SK-N-SH (cell line): Measurements from ENCODE around the gene MRPL24. TPM values are rescaled to one million over a fixed set of nuclear protein-coding genes. Genes with fewer than 3 reads are reported as not detected.
"Not testable (repeated sequence)": the region's sequence is repeated elsewhere in the genome, so short reads cannot be mapped to it uniquely, and the experiment has no call there.

ENCODE experiments used
- CTCF ChIA-PET: fragments of 300-600, 350-600 bp; formaldehyde crosslinking; extraction: SDS; loops from one replicate; lab custom pipeline; 2021; lab: Yijun Ruan, JAX
- POLR2A ChIA-PET: fragments of 350-600 bp; sonication (Branson Sonifier 250); formaldehyde crosslinking; extraction: SDS; loops from one replicate; lab custom pipeline; 2020; ENCODE audit warnings: antibody characterized with exemption, inconsistent platforms; lab: Yijun Ruan, JAX
- DNase-seq: peaks from one replicate; pipeline ENCODE4 v3.0.0; 2012
- H2AFZ ChIP-seq: fragments of 200-600 bp; sonication (generic); 2 replicates; pipeline ENCODE4 v1.8.1; 2016; ENCODE audit warnings: antibody characterized with exemption, mild to moderate bottlenecking, low read depth
- H3F3A ChIP-seq: fragments of 200-600 bp; sonication (generic); replicated peaks from 2 replicates; pipeline ENCODE3; 2016; ENCODE audit warnings: antibody characterized with exemption, mild to moderate bottlenecking; ENCODE audit not compliant: insufficient read depth
- H3K27ac ChIP-seq, 2 experiments: fragments of 200-500 bp in 1 of 2; fragments of 200-600 bp in 1 of 2; sonication (Bioruptor generic) in 1 of 2; sonication (generic), shearing (Covaris generic) in 1 of 2; 2 replicates each; pipeline versions ENCODE4 v1.5.1 to v1.6.1; 2014 to 2016; ENCODE audit warnings: low read depth in 2 of 2, inconsistent platforms in 1 of 2, low read length in 1 of 2, mild to moderate bottlenecking in 1 of 2, mixed read lengths in 1 of 2
- H3K27me3 ChIP-seq: fragments of 200-600 bp; sonication (generic), shearing (Covaris generic); 2 replicates; pipeline ENCODE4 v1.6.1; 2016; ENCODE audit warnings: mixed run types; ENCODE audit not compliant: insufficient read depth
- H3K36me3 ChIP-seq, 2 experiments: fragments of 200-500 bp in 1 of 2; fragments of 200-600 bp in 1 of 2; sonication (Bioruptor generic) in 1 of 2; sonication (generic) in 1 of 2; replicated peaks in 1 of 2; 2 replicates each; pipeline versions ENCODE3 to v1.5.1; 2014 to 2016; ENCODE audit warnings: low read length in 1 of 2, mild to moderate bottlenecking in 1 of 2; ENCODE audit not compliant: insufficient read depth in 2 of 2, control insufficient read depth in 1 of 2
- H3K4me1 ChIP-seq, 2 experiments: fragments of 200-500 bp in 1 of 2; fragments of 200-600 bp in 1 of 2; sonication (Bioruptor generic) in 1 of 2; sonication (generic), shearing (Covaris generic) in 1 of 2; 2 replicates each; pipeline versions ENCODE4 v1.5.1 to v1.6.1; 2014 to 2016; ENCODE audit warnings: low read depth in 1 of 2, low read length in 1 of 2, mixed run types in 1 of 2; ENCODE audit not compliant: insufficient read depth in 2 of 2, control insufficient read depth in 1 of 2
- H3K4me2 ChIP-seq: fragments of 200-600 bp; sonication (generic), shearing (Covaris generic); 2 replicates; pipeline ENCODE4 v1.6.1; 2017; ENCODE audit warnings: mixed run types
- H3K4me3 ChIP-seq, 2 experiments: fragments of 200-500 bp in 1 of 2; fragments of 200-600 bp in 1 of 2; sonication (Bioruptor generic) in 1 of 2; sonication (generic), shearing (Covaris generic) in 1 of 2; 2 replicates each; pipeline versions ENCODE4 v1.5.1 to v1.8.1; 2014 to 2016; ENCODE audit warnings: low read depth in 2 of 2, inconsistent platforms in 1 of 2, low read length in 1 of 2, mild to moderate bottlenecking in 1 of 2, mixed read lengths in 1 of 2, moderate library complexity in 1 of 2
- H3K79me2 ChIP-seq: fragments of 200-600 bp; sonication (generic); 2 replicates; pipeline ENCODE4 v1.8.1; 2017; ENCODE audit warnings: mild to moderate bottlenecking; ENCODE audit not compliant: insufficient read depth
- H3K9ac ChIP-seq: fragments of 200-600 bp; sonication (generic); 2 replicates; pipeline ENCODE4 v1.6.1; 2017; ENCODE audit warnings: mixed run types
- H3K9me2 ChIP-seq: fragments of 200-600 bp; sonication (generic); 2 replicates; pipeline ENCODE4 v1.6.1; 2017; ENCODE audit warnings: mixed run types
- H3K9me3 ChIP-seq: fragments of 200-600 bp; sonication (generic); 2 replicates; pipeline ENCODE4 v1.6.1; 2017; ENCODE audit warnings: mixed run types, mild to moderate bottlenecking, moderate library complexity
- H4K20me1 ChIP-seq: fragments of 200-600 bp; sonication (generic); 2 replicates; pipeline ENCODE4 v1.6.1; 2017; ENCODE audit warnings: mild to moderate bottlenecking, mixed run types; ENCODE audit not compliant: insufficient read depth
- EZH2phosphoT487 ChIP-seq: fragments of 200-600 bp; sonication (generic); IDR thresholded peaks from 2 replicates; pipeline ENCODE4 v1.6.1; 2017; ENCODE audit warnings: low read depth, mixed run types, mild to moderate bottlenecking, antibody characterized with exemption, moderate library complexity, borderline replicate concordance
- FOXM1 ChIP-seq: IDR thresholded peaks from 2 replicates; pipeline ENCODE4 v1.4.0; 2012; ENCODE audit warnings: low read depth, mild to moderate bottlenecking
- GABPA ChIP-seq: IDR thresholded peaks from 2 replicates; pipeline ENCODE4 v1.4.0; 2012; ENCODE audit warnings: low read depth, mild to moderate bottlenecking
- MEF2A ChIP-seq: IDR thresholded peaks from 2 replicates; pipeline ENCODE4 v1.4.0; 2012; ENCODE audit warnings: low read depth, borderline replicate concordance
- NRF1 ChIP-seq: IDR thresholded peaks from 2 replicates; pipeline ENCODE4 v1.6.1; 2012; ENCODE audit warnings: low read depth, mild to moderate bottlenecking, low read length
- POLR2AphosphoS5 ChIP-seq: IDR thresholded peaks from 2 replicates; pipeline ENCODE4 v1.6.1; 2012; ENCODE audit warnings: low read depth, low read length
- RAD21 ChIP-seq: IDR thresholded peaks from 2 replicates; pipeline ENCODE4 v1.6.1; 2012; ENCODE audit warnings: mild to moderate bottlenecking, low read length
- RCOR1 ChIP-seq: fragments of 150-350 bp; IDR thresholded peaks from 2 replicates; pipeline ENCODE4 v1.6.1; 2017; ENCODE audit warnings: antibody characterized with exemption, low read length
- RXRA ChIP-seq: IDR thresholded peaks from 2 replicates; pipeline ENCODE4 v1.4.0; 2012; ENCODE audit warnings: low read depth, mild to moderate bottlenecking, borderline replicate concordance
- YY1 ChIP-seq: IDR thresholded peaks from 2 replicates; pipeline ENCODE4 v1.4.0; 2012; ENCODE audit warnings: low read depth, mild to moderate bottlenecking
- WGBS: methylation state at CpG from one replicate; pipeline ENCODE4 v1.1.6; 2017; ENCODE audit warnings: low lambda C conversion rate; 5-methylcytosine and 5-hydroxymethylcytosine counted together
- polyA plus RNA-seq, 3 experiments: library from polyadenylated mRNA; depleted of rRNA; stranded (reverse); fragments of >200 nt; gene quantifications; 2 replicates each; pipeline ENCODE4 v1.2.3, GENCODE V29; 2012
- TF ChIP-seq, protein P1 (sequence below): fragments of 150-350 bp; IDR thresholded peaks from 2 replicates; pipeline ENCODE4 v1.6.1; 2017; ENCODE audit warnings: antibody characterized with exemption, low read length, low read depth, borderline replicate concordance
- TF ChIP-seq, protein P2 (sequence below): IDR thresholded peaks from 2 replicates; pipeline ENCODE4 v1.4.0; 2012; ENCODE audit warnings: low read depth, borderline replicate concordance

Gene MRPL24
- polyA plus RNA-seq, 1 of the 3 experiments (the other 2 are of a cell fraction): 149 TPM

DNA sequence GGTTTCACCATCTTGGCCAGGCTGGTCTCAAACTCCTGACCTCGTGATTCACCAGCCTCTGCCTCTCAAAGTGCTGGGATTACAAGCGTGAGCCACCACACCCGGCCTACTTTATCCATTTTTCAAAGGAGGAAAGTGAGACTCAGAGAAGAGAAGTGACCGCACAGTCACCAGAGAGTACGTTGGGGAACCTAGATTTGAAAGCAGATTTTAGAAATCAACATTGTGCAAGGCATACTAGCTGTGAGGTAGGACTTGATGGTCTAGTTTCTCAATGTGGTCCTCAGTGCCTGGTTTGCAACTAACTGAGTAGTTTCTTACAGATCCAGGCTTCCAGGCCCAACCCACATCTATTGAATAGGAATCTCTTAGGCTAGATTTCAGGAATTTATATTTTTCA, 24.8 kb upstream of the MRPL24 start:
- peak overlapping the region in 1 of 2 experiments; percentile 75; a peak in 2 of 4 replicates for H3K4me3 ChIP-seq

DNA sequence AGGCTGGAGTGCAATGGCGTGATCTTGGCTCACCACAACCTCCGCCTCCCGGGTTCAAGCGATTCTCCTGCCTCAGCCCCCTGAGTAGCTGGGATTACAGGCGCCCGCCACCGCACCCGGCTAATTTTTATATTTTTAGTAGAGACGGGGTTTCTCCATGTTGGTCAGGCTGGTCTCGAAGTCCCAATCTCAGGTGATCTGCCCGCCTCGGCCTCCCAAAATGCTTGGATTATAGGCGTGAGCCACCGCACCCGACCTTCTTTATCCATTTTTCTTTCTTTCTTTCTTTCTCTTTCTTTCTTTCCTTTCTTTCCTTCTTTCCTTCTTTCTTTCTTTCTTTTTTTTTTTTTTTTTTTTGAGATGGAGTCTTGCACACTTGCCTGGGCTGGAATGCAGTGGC, 24.2 kb upstream of the MRPL24 start:
- H3K4me3 ChIP-seq, H3K4me2 ChIP-seq, H3K9me2 ChIP-seq, H3K27me3 ChIP-seq, POLR2A ChIA-PET, H3K9ac ChIP-seq, H3F3A ChIP-seq, H3K36me3 ChIP-seq, H4K20me1 ChIP-seq, H3K27ac ChIP-seq, H3K9me3 ChIP-seq, DNase-seq, H2AFZ ChIP-seq: not testable (repeated sequence)
- CTCF ChIA-PET: interaction anchor here (3.9 to 9.5 kb wide), 2 partner anchors 76 to 95 kb away, joined by 21 to 64 read pairs; partner anchors contain the start of genes INSRR and NTRK1
- 99% methylated on average over 15 of the region's 15 CpGs for WGBS
- H3K4me1 ChIP-seq: peaks cover 14 to 15% of the 10 kb centered on the region in 2 experiments; a peak in 3 of 4 replicates
- peaks cover 40% of the 10 kb centered on the region for H3K79me2 ChIP-seq

More for the DNA sequence above, 24.8 kb upstream of the MRPL24 start:
- H3K4me2 ChIP-seq: peak overlapping the region; percentile 83
- H3K27ac ChIP-seq: peak overlapping the region in 1 of 2 experiments; percentile 88; a peak in 2 of 4 replicates
- peak overlapping the region; percentile 85 for H2AFZ ChIP-seq
- H3K9me3 ChIP-seq: no peaks in the 10 kb centered on the region
- ChIA-PET POLR2A (no interaction called here), CTCF (interaction anchor here (1.5 to 9.5 kb wide), 4 partner anchors 14 to 106 kb away, joined by 3 to 64 read pairs (median 14); partner anchors contain the start of genes HDGF, INSRR and NTRK1)
- no peaks in the 10 kb centered on the region for H3F3A ChIP-seq
- WGBS: 95% methylated on average over 5 of the region's 5 CpGs
- peaks cover 13 to 15% of the 10 kb centered on the region in 2 experiments; a peak in 3 of 4 replicates for H3K4me1 ChIP-seq
- peak overlapping the region; percentile 82 for H3K9ac ChIP-seq
- TF ChIP-seq GABPA: no peak
- TF ChIP-seq, protein P1, sequence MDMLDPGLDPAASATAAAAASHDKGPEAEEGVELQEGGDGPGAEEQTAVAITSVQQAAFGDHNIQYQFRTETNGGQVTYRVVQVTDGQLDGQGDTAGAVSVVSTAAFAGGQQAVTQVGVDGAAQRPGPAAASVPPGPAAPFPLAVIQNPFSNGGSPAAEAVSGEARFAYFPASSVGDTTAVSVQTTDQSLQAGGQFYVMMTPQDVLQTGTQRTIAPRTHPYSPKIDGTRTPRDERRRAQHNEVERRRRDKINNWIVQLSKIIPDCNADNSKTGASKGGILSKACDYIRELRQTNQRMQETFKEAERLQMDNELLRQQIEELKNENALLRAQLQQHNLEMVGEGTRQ: no peak
- no peak for TF ChIP-seq RXRA
- TF ChIP-seq, protein P2, sequence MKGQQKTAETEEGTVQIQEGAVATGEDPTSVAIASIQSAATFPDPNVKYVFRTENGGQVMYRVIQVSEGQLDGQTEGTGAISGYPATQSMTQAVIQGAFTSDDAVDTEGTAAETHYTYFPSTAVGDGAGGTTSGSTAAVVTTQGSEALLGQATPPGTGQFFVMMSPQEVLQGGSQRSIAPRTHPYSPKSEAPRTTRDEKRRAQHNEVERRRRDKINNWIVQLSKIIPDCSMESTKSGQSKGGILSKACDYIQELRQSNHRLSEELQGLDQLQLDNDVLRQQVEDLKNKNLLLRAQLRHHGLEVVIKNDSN: no peak
- no peak for TF ChIP-seq NRF1
- TF ChIP-seq POLR2AphosphoS5: no peak
- TF ChIP-seq FOXM1: no peak
- TF ChIP-seq RAD21: no peak
- no peak for TF ChIP-seq MEF2A
- no peak for TF ChIP-seq EZH2phosphoT487
- no peak for TF ChIP-seq RCOR1
- no peak for TF ChIP-seq YY1
- no peak for DNase-seq
- no peaks in the 10 kb centered on the region for H3K9me2 ChIP-seq
- peaks cover 2% of the 10 kb centered on the region; the same call in 1 of the 2 replicates for H4K20me1 ChIP-seq
- H3K79me2 ChIP-seq: peaks cover 45% of the 10 kb centered on the region
- H3K36me3 ChIP-seq: peaks cover 8 to 10% of the 10 kb centered on the region in 2 experiments
- no peaks in the 10 kb centered on the region for H3K27me3 ChIP-seq
